SK-N-SH (cell line): ENCODE results near the gene SLC25A30. TPM values are rescaled to one million over a fixed set of nuclear protein-coding genes. Genes with fewer than 3 reads are reported as not detected.

Source experiments
- polyA plus RNA-seq, 3 experiments: library from polyadenylated mRNA; depleted of rRNA; stranded (reverse); fragments of >200 nt; gene quantifications; 2 replicates each; pipeline ENCODE4 v1.2.3, GENCODE V29; 2012

The SLC25A30 gene
- polyA plus RNA-seq, 1 of the 3 experiments (the other 2 are of a cell fraction) = 9.6 TPM

Other genes starting within 250 kb of the SLC25A30 start
- gene KCTD4, start 217.3 kb downstream of the SLC25A30 start, polyA plus RNA-seq (2012; rRNA removed) = 0.56 and 1.3 TPM in 2 replicates
- 1,919 and 2,653 TPM in 2 replicates for gene TPT1, start 77.2 kb downstream of the SLC25A30 start, polyA plus RNA-seq (2012; rRNA removed)
- 25.6 and 58.9 TPM in 2 replicates for gene COG3, start 46.6 kb upstream of the SLC25A30 start, polyA plus RNA-seq (2012; rRNA removed)
- not detected in 2 replicates for gene ERICH6B, start 197.4 kb upstream of the SLC25A30 start, polyA plus RNA-seq (2012; rRNA removed)